NOMO-1 (cell line): ENCODE measurements around the gene IL9R.
"Not testable (repeated sequence)": the region's sequence is repeated elsewhere in the genome, so short reads cannot be mapped to it uniquely, and the experiment has no call there.

Experiments used
- DNase-seq, 2 experiments: peaks; one replicate each; lab custom pipeline; 2025; ENCODE audit not compliant: unreplicated experiment in 2 of 2; lab: John Stamatoyannopoulos, UW

The IL9R gene

DNA sequence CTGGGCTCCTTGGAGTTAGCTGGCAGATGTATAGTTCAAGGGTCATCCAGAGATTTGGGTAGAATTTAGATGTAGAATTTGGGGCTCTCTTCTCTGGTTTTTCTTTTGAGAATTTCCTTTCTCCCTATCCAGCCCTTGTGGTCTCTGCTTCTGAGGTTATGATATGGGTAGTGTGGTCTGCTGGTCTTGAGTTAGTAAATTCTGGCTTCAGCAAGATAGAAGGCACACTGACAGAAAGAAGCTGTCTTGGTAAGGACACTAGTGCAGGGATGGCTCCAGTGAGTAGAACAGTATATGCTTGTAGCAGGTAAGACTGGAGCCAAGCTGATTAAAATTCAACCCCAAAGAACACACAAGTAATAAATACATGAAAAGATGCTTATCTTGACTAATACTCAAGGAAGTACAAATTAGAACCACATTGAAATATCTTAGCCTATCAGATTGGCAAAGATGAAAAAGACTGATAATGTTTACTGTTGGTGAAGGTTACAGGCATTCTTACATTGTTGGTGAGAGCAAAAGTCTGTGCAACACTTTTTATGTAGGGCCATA, 2.1 kb upstream of the IL9R start:
- no peak for DNase-seq

DNA sequence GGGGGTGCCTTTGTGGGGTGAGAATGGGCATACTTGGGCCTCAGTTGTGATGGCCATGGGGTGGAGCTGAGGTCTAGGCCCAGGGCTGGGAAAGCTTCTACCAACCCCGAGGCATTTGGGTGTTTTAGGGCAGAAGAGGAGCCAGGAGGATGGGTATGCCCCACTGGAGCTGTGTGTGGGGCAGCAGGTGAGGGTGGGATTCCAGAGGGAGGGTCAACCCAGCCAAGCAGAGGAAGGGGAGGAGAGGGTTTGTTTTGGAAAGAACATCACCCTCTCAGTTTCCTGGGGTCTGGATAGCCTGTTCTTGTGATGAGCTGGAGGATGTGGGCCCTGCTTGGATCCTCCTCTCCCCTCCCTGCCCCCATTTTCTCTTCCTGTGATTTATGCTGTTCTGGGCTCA, 620 bp downstream of the IL9R start:
- DNase-seq: no peak

DNA sequence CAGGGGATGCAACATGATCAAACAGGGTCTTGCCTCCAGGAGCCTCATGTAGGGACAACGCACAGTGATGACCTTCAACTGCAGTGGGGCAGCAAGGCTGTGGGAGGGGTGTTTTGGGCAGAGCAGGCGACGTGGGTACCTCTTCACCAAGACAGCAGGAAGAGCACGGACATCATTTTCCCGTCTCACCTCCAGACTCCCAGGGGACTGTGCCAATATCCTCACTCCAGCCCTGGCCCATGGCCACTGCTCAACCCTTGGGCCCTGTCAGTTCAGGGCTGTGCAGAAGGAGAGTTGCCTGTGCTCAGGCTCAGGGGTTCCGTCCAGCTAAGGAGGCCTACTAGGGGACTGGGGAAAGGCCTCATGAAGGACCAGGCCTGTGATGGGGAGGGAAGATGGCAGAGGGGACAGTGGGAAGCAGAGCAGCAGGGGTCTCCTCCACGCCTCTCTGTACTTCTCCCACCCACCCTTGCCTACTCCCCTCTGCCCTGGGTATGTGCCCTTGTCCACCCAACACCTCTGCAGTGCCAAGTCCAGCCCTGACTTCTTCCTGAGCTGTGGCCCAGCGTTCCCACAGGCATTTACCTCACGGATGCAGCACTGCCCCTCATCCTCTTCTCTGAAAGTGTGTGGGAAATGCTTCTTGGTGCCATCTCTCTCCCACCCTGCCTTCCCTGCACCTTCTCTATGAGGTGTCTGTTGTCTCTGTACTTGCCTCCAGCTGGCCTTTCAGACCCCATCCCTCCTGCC, 1.4 kb downstream of the IL9R start:
- no peak for DNase-seq

DNA sequence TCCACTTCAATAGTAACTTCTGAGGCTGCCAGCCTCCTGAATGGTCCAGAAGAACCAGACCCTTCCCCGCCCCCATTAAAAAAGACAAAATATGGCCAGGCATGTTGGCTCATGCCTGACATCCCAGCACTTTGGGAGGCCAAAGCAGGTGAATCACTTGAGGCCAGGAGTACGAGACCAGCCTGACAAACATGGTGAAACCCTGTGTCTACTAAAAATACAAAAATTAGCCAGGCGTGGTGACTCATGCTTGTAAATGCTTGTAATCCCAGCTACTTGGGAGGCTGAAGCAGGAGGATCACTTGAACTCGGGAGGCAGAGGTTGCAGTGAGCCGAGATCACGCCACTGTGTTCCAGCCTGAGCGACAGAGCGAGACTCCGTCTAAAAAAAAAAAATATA, 2.3 kb downstream of the IL9R start:
- DNase-seq: not testable (repeated sequence)

DNA sequence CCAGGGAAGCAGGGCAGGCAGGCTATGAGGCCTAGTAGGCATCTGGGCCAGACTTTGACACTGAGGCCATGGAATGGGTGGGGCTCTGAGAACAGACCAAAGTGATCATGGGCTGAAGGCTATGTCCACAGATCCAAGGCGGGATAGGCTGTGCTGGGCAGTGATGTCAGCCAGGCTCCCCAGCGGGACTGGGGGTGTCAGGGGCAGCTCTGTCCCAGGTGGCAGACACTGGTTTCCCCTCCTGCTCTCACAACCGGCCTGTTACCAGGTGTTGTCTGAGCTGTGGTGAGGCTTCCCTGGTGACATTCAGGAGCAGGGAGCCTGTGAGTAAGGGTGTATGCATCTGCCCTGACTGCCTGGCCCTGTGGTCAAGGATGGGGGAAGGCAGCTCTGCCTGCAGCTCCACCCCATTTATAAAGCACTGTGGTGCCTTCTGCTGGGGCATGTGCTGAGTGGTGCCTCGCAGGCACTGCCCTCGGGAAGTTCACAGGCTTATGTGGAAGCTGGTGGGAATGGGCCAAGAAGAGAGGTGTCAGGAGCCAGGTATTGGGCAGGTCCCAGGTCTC, 2.9 kb downstream of the IL9R start:
- no peak for DNase-seq

DNA sequence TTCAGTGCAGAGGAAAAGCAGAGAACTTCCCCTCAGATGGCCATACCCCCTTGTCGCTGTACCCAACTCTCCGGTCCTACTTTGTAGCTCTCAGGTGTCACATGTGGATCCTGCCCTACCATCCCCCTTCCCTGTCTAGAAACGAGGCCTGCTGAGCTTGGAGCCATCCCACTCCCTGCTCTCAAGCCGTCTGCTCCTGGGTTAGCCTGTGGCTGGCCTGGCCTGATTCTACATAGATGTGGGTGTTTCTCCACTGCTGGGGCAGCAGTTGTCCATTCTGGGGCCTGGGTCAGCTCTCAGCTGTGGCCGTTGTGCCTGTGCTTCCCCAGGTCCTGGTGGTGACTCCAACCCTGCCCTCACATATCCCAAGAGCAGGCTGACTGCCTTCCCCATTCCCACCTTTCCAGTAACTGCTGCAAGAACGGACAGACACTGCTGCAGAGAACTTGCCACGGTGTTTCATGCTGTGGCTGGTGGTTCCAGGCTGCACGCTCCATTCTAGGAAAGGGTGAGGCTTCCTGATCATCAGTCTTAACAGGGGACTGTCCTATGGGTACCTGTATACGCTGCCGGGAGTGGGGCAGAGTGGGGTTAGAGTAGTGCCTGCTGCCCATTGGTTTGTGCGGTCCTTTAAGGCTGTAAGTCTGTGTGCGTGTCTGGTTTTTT, 3.6 kb downstream of the IL9R start:
- no peak for DNase-seq

DNA sequence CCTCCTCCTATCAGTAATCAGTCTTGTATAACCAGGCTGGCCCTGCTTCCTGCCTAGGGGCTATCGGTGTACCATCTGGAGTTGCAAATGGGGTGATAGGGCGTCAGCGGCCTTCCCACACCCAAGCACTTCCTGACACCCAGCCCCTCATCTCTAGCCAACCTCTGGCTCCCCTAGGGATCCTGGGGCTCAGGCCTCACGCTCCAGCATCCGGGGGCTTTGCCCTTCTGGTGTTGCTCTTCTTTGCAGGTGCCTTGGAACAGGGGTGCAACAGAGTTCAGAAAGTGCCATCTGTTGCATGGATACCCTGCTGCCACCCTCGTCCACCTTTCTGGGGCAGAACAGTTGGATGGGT, 4.1 kb downstream of the IL9R start:
- no peak for DNase-seq

DNA sequence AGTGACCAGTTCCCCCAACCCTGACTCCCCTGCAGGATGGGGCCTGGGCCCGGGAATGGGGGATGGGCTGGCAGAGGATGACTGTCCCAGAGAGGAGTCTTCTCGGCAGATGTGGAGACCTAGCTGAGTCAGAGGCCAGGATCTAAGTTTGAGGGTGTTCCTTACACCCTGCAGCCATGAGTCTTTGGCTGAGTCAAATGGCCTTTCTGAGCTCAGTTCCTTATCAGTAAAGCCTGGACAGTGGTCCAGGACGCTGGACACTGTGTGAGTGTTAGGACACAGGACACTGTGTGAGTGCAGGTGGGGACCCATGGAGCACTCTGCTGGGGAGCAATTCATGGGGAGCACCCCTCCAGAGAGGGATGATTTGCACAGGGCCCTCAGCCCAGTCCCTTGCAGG, 5.0 kb downstream of the IL9R start:
- DNase-seq: no peak

DNA sequence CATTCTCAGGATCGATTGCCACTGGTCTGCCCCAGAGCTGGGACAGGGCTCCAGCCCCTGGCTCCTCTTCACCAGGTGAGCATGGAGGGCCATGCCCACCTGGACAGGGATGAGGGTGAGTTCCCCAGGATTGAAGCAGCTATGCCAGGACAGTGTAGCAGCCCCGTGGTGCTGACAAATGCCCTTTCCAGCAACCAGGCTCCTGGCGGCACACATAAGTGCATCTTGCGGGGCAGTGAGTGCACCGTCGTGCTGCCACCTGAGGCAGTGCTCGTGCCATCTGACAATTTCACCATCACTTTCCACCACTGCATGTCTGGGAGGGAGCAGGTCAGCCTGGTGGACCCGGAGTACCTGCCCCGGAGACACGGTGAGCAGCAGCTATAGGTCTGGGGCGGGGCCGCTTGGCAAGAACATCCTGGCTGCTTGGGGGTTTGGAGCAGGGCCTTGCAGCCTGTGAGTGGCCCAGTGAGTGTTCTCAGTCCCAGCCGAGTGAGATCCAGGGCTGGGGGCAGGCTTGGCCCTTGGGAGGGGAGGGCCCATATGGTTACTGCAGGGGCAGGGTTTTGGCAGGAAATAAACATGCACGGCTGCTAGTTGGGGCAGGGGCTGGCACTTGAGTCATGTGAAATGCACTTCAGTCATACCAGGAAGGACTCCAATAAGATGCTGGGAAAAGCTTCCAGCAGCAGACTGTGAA, 6.1 kb downstream of the IL9R start:
- DNase-seq: no peak

DNA sequence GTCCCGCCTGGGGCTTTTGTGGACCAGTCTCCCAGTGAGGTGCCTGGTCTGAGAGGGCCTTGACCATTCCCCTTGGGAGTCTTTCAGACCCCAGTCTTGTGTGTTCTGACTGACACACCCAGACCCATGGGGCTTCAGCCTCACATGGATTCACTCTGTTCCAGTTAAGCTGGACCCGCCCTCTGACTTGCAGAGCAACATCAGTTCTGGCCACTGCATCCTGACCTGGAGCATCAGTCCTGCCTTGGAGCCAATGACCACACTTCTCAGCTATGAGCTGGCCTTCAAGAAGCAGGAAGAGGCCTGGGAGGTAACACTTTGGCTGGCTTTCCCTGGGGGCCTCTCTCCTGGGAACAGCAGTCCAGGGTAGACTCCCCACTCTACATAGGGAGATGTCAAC, 6.8 kb downstream of the IL9R start:
- no peak for DNase-seq

DNA sequence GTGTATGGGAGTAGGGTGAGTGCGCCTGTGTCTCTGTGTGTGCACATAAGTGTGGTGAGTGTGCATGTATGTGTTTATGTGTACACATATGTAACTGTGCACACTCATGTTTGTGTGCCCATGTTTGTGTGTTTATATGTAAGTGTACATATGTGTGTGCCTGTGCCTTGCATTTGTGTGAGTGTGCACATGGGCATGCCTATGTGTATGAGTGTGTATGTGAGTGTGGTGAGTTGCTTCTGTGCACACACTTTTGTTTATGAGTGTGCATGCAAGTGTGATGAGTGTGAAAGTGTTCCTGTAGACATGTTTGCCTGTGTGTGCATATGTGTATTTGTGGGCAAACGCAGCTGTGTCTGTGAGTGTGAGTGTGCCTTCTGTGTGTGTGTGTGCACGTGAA, 7.2 kb downstream of the IL9R start:
- no peak for DNase-seq

DNA sequence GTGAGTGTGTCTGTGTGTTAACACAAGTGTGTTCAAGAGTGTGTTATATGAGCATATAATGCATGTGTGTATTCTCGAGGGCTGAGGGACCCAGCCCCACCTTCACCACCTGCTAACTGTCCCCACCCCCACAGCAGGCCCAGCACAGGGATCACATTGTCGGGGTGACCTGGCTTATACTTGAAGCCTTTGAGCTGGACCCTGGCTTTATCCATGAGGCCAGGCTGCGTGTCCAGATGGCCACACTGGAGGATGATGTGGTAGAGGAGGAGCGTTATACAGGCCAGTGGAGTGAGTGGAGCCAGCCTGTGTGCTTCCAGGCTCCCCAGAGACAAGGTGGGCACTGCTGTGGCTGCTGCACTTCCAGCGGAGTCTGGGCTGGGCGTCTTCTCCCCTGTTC, 7.6 kb downstream of the IL9R start:
- no peak for DNase-seq

DNA sequence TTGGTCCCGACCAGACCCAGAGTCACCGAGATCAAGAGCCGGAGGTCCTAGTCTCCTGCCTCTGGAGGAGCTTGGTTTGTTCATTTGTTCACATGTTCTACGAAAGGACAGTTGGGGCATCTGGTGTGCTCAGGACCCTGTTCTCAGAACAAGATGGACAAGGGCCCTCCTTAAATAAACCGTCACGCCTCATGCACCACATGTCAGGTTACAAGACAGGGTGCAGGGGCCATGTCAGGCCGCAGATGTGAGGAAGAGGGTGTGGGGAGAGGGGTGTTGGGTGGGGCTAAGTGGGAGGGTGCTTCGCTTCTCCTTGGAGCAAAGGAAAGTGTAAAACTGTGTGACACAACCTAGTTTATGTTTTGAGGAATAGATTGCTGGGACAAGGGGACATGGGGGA, 9.0 kb downstream of the IL9R start:
- not testable (repeated sequence) for DNase-seq

DNA sequence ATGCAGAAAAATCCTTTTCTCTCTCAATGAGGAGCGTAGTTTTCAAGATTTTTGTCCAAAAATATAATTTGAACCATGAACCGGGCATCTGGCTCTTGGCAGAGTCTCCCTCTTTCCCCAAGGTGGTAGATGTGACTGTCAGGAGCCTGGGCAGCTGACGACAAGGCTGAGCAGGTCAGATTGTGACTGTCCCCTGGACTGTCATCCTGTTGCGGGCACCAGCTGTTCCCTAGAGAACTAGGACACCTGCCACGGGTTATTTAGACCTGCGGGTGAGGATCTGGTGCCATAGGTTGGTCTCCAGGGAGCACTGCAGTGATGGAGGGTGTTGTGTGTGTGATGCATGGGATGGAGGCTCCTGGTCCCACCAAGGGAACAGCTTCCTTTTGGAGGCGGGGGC, 10.9 kb downstream of the IL9R start:
- DNase-seq: not testable (repeated sequence)

DNA sequence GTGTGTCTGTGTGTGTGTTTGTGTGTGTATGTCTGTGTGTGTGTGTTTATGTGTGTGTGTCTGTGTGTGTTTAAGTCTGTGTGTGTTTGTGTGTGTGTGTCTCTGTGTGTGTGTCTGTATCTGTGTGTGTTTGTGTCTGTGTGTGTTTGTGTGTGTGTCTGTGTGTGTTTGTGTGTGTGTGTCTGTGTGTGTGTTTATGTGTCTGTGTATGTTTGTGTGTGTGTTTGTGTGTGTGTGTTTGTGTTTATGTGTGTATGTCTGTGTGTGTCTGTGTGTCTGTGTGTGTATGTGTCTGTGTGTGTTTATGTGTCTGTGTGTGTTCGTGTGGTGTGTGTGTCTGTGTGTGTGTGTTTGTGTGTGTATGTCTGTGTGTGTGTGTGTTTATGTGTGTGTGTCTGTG, 11.4 kb downstream of the IL9R start:
- DNase-seq: no peak

DNA sequence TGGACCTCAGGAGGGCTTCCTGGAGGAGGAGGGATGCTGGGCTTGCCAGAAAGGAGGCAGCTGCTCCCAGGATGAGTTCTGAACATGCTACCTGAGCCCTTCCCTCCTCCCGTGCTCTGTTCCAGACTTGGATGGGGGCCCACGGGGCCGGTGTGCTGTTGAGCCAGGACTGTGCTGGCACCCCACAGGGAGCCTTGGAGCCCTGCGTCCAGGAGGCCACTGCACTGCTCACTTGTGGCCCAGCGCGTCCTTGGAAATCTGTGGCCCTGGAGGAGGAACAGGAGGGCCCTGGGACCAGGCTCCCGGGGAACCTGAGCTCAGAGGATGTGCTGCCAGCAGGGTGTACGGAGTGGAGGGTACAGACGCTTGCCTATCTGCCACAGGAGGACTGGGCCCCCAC, 12.2 kb downstream of the IL9R start:
- DNase-seq: not testable (repeated sequence)

DNA sequence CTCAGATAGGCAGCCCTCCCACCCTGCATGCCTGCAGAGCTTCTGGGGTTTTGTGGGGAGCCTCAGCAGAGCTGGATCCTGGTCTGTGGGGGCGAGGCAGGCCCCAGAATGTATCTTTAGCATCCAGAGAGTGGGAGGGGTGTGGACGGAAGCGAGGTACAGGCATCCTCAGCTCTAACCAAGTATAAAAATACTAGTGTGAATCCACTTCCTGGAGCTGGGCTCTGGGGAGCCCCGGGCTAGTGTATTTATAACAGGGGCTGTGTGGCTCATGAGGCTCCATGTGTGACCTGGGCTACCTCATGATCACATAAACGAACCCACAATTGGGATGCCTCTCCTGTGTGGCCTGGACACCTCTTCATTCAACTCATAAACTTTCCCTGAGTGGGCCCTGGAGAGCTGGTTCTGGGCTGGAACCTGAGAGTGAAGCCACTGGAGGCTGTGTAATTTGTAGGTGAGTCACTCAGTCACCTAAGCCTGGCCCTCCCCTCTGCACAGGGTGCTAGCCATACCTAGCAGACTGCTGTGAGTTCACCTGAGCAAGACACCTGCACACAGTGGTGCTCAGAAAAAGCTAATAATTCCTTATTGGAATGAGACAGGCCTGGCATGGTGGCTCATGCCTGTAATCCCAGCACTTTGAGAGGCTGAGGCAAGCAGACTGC, 15.9 kb downstream of the IL9R start:
- not testable (repeated sequence) for DNase-seq

DNA sequence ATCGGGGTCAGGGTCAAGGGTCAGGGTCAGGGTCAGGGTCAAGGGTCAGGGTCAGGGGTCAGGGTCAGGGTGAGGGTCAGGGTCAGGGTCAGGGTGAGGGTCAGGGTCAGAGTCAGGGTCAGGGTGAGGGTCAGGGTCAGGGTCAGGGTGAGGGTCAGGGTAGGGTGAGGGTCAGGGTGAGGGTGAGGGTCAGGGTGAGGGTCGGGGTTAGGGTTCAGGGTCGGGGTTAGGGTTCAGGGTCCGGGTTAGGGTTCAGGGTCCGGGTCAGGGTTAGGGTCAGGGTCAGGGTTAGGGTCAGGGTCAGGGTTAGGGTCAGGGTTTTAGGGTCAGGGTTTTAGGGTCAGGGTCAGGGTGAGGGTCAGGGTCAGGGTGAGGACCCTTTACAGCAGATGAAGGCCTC, 22.4 kb downstream of the IL9R start:
- not testable (repeated sequence) for DNase-seq

DNA sequence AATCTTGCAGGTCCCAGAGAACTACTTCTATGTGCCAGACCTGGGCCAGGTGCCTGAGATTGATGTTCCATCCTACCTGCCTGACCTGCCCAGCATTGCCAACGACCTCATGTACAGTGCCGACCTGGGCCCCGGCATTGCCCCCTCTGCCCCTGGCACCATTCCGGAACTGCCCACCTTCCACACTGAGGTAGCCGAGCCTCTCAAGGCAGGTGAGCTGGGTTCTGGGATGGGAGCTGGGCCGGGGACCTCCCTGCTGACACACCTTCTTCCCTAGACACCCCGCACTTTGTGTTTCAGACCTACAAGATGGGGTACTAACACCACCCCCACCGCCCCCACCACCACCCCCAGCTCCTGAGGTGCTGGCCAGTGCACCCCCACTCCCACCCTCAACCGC, 25.5 kb downstream of the IL9R start:
- DNase-seq: not testable (repeated sequence)

DNA sequence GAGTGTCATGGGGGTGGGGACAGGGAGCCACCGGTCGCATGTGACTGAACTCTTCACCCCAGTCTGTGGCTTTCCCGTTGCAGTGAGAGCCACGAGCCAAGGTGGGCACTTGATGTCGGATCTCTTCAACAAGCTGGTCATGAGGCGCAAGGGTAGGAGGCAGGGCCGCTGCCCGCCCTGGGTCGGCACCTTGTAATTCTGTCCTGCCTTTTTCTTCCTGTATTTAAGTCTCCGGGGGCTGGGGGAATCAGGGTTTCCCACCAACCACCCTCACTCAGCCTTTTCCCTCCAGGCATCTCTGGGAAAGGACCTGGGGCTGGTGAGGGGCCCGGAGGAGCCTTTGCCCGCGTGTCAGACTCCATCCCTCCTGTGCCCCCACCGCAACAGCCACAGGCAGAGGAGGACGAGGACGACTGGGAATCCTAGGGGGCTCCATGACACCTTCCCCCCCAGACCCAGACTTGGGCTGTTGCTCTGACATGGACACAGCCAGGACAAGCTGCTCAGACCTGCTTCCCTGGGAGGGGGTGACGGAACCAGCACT, 27.5 kb downstream of the IL9R start:
- DNase-seq: not testable (repeated sequence)
